ENCODE measurements around the gene BMS1.
"Not testable (repeated sequence)": the region's sequence is repeated elsewhere in the genome, so short reads cannot be mapped to it uniquely, and the experiment has no call there.

Gene BMS1

GRCh38 chr10:42868530-42868929 lies 85.9 kb downstream of the BMS1 start:
- no peak for DNase-seq

- DNase-seq = no peak
Measured at GRCh38 chr10:42869977-42870350, 87.4 kb downstream of the BMS1 start.

- not testable (repeated sequence) for DNase-seq
Measured at GRCh38 chr10:42871138-42871641, 88.6 kb downstream of the BMS1 start.

- DNase-seq = no peak
Measured at GRCh38 chr10:42871823-42872222, 89.2 kb downstream of the BMS1 start.

GRCh38 chr10:42872865-42873435 lies 90.4 kb downstream of the BMS1 start:
- no peak for DNase-seq

- DNase-seq = no peak
Measured at GRCh38 chr10:42874713-42875387, 92.3 kb downstream of the BMS1 start.

- DNase-seq = no peak
Measured at GRCh38 chr10:42875388-42875755, 92.8 kb downstream of the BMS1 start.

- DNase-seq = no peak
Measured at GRCh38 chr10:42875798-42876341, 93.3 kb downstream of the BMS1 start.

GRCh38 chr10:42876476-42876875 lies 93.9 kb downstream of the BMS1 start:
- no peak for DNase-seq

GRCh38 chr10:42876945-42877344 lies 94.3 kb downstream of the BMS1 start:
- no peak for DNase-seq

- no peak for DNase-seq
Measured at GRCh38 chr10:42877496-42878030, 95.0 kb downstream of the BMS1 start.

GRCh38 chr10:42878134-42878820 lies 95.7 kb downstream of the BMS1 start:
- DNase-seq = no peak

- no peak for DNase-seq
Measured at GRCh38 chr10:42878821-42879195, 96.2 kb downstream of the BMS1 start.

- DNase-seq = no peak
Measured at GRCh38 chr10:42879380-42880254, 97.0 kb downstream of the BMS1 start.

- DNase-seq = no peak
Measured at GRCh38 chr10:42880255-42880620, 97.6 kb downstream of the BMS1 start.

GRCh38 chr10:42882597-42882996 lies 100.0 kb downstream of the BMS1 start:
- no peak for DNase-seq
